ENCODE data around the gene NDST1.

GRCh38 chr5:150571836-150572235 lies 63.9 kb downstream of the NDST1 start:
- TF ChIP-seq EZH2 (IDR thresholded peaks at IDR 0.05; ENCODE audit: insufficient read depth, poor library complexity, severe bottlenecking) (no peak), EZH2phosphoT487 (IDR thresholded peaks at IDR 0.05; ENCODE audit: insufficient read depth, low read depth) (no peak)

All from GM23248 (cell line).